Activated CD4-positive, alpha-beta T cell treated with anti-CD3 and anti-CD28 coated beads, Interleukin-2, amount 10 ng/mL, durations not matched to agents 7 days and 5 days (primary cell): ENCODE data around the gene TRPM3. TPM values are rescaled to one million over a fixed set of nuclear protein-coding genes. Genes with fewer than 3 reads are reported as not detected.

ENCODE experiments used
- CTCF ChIA-PET: fragments of 350-600 bp; sonication (Branson Sonifier 250); formaldehyde crosslinking; loops from one replicate; lab custom pipeline; 2021; ENCODE audit warnings: antibody characterized with exemption; lab: Charles Lee
- POLR2A ChIA-PET: fragments of 350-600 bp; sonication (Branson Sonifier 250); formaldehyde crosslinking; loops from one replicate; lab custom pipeline; 2021; ENCODE audit warnings: antibody characterized with exemption; lab: Charles Lee
- DNase-seq: peaks from one replicate; pipeline ENCODE4 v3.0.0-alpha.2; 2020
- H3K27ac Mint-ChIP-seq: one replicate; pipeline ENCODE4 v1.8.0; 2021; ENCODE audit warnings: mild to moderate bottlenecking, moderate library complexity, mixed read lengths
- H3K27me3 Mint-ChIP-seq: one replicate; pipeline ENCODE4 v1.8.0; 2021; ENCODE audit warnings: mixed read lengths
- H3K36me3 Mint-ChIP-seq: one replicate; pipeline ENCODE4 v1.8.0; 2021; ENCODE audit warnings: low read depth, mixed read lengths
- H3K4me1 Mint-ChIP-seq: one replicate; pipeline ENCODE4 v1.8.0; 2021; ENCODE audit warnings: mixed read lengths
- H3K4me3 Mint-ChIP-seq: one replicate; pipeline ENCODE4 v1.8.0; 2021; ENCODE audit warnings: mild to moderate bottlenecking, moderate library complexity, mixed read lengths
- H3K9me3 Mint-ChIP-seq: one replicate; pipeline ENCODE4 v1.8.0; 2021; ENCODE audit warnings: mixed read lengths
- total RNA-seq, 2 experiments: library from RNA; stranded (reverse); gene quantifications; one replicate each; pipeline ENCODE4 v1.2.3, GENCODE V29; 2021

The TRPM3 gene
- total RNA-seq, 2 experiments from 2014 or later: not detected

DNA sequence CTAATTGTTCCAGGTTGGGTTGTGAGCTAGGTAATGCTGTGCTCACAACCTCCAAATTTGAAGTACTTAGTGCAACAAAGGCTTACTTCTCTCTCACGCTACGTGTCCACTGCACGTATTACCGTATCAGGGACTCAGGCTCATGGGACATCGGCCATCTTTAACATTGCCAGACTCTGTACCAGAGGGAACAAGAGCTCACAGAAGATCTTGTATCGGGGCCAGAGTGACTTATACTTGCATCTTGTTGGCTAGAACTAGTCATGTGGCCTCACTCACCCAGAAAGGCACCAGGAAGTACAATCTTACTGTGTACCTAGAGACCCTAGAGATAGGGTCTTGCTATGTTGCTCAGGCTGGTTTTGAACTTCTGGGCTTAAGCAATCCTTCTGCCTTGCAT lies 625.9 kb downstream of the TRPM3 start:
- H3K4me1 Mint-ChIP-seq: peaks cover 39% of the 10 kb centered on the region
- H3K4me3 Mint-ChIP-seq: no peak overlapping the region
- peaks cover 3% of the 10 kb centered on the region for H3K9me3 Mint-ChIP-seq
- no peaks in the 10 kb centered on the region for H3K36me3 Mint-ChIP-seq
- DNase-seq: no peak
- no peak overlapping the region for H3K27ac Mint-ChIP-seq
- H3K27me3 Mint-ChIP-seq: no peaks in the 10 kb centered on the region
- ChIA-PET CTCF (interaction anchor here (0.6 to 2.4 kb wide), 3 partner anchors 10 to 1327 kb away, joined by 3 to 9 read pairs (median 4); no protein-coding TSS in a partner anchor), POLR2A (no interaction called here)

DNA sequence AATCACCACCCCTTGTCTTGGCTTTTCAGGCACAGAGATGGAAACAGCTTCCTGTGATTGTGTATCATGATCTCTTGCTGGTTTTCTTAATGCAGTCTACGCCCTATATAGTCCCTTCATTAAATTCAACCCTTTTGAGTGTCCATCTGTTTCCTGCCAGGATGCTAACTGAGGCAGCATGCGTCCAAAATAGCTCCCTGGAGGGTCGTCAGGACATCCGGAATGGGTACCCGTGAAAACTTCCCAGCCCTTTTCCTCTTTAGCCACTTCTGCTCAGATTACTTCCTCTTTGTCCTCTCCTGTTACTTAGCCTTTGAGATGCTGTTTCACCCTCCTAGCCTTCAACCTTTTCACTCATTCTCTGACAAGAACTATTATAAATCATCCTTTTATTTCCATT lies 627.2 kb downstream of the TRPM3 start:
- Mint-ChIP-seq H3K9me3 (peaks cover 3% of the 10 kb centered on the region), H3K27ac (no peak overlapping the region), H3K36me3 (no peaks in the 10 kb centered on the region), H3K4me1 (peaks cover 39% of the 10 kb centered on the region), H3K4me3 (no peak overlapping the region), H3K27me3 (no peaks in the 10 kb centered on the region)
- CTCF ChIA-PET: interaction anchor here (1.1 to 2.4 kb wide), 2 partner anchors 9 to 18 kb away, joined by 3 to 9 read pairs; no protein-coding TSS in a partner anchor
- POLR2A ChIA-PET: no interaction called here
- no peak for DNase-seq

DNA sequence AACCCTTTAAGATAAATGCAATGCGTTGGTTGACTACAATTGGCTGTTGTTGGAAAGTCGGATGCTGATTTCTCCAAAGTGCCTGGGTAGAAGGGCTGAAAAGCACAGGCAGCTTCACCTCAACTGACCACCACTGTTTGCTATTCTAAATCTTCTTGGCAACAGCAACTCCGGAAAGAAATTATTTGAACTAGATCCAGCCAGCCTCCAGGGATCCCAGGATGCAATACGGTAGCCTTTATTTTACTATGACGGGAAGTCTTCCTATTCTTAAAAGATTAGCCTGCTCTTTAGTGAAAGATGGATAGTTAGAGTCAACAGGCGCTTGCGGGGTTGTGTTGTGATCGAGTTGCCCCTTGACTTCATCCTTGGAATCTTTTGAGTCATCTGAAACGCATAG lies 628.4 kb downstream of the TRPM3 start:
- POLR2A ChIA-PET: no interaction called here
- Mint-ChIP-seq H3K9me3 (peaks cover 3% of the 10 kb centered on the region), H3K4me1 (peaks cover 39% of the 10 kb centered on the region)

DNA sequence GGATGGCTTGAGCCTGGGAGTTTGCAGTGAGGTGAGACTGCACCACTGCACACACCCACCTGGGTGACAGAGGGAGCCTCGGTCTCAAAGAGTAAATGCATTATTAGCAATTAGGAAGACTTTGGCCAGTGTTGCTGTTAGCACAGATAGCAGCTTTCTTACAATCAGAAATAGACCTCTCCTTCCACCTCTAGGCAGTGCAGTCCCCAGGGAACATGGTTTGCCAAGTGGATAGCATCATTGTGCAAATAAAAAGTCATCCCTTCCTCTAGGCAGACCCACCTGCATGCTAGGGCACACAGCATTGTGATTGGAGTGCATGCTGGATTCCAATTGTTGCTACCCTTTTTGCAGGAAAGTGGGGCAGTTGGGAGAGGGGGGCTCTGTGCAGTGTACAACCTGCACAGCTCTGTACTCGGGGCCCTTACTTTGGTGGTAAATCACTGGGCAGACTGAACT lies 629.1 kb downstream of the TRPM3 start:
- Mint-ChIP-seq H3K36me3 (no peaks in the 10 kb centered on the region), H3K4me3 (no peak overlapping the region), H3K27ac (peak overlapping the region; percentile 25), H3K9me3 (peaks cover 3% of the 10 kb centered on the region), H3K27me3 (no peaks in the 10 kb centered on the region), H3K4me1 (peaks cover 39% of the 10 kb centered on the region)
- DNase-seq: no peak
- ChIA-PET POLR2A (no interaction called here), CTCF (interaction anchor here (1.5 kb wide), 1 partner anchor 13 kb away, joined by 4 read pairs; no protein-coding TSS in a partner anchor)

More for the DNA sequence above, 628.4 kb downstream of the TRPM3 start:
- H3K27me3 Mint-ChIP-seq: no peaks in the 10 kb centered on the region
- H3K4me3 Mint-ChIP-seq: no peak overlapping the region
- H3K27ac Mint-ChIP-seq: no peak overlapping the region
- no peak for DNase-seq
- H3K36me3 Mint-ChIP-seq: no peaks in the 10 kb centered on the region
- CTCF ChIA-PET: no interaction called here

DNA sequence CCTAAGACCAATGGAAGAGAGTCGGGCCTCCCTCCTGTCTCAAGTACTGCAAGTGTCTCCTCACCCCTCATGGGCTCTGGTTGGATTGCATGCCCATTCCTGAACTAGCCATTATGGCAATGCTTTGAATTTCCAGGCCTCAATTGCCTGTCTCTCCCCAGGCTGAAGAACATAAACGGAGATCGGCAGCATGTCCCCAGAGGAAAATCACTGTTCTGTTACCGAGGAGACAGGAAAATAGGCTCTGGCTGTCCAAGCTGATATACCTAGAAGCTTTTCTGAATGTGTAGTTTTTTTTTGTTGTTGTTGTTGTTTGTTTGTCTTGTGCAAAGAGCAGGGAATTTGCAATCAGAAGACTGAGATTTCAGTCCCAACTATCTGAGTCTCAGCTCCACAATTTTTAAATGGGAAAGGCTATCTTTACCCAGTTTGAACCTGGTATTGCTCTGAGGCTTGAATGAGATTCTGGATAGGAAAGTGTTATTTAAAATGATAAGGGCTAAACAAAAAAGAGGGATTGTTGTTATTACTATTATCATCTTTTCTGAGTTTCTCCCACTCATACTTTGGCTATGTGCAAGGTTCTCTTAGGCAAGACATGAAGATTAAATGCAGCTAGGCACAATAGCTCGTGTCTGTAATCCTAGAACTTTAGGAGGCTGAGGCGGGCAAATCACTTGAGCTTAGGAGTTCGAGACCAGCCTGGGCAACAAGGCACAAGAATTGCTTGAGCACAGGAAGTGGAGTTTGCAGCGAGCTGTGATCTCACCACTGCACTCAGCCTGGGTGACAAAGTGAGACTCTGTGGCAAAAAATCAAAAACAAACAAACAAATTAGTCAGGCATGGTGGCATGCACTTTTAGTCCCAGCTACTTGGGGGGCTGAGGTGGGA lies 629.7 kb downstream of the TRPM3 start:
- peak overlapping the region; percentile 25 for H3K27ac Mint-ChIP-seq
- peaks cover 39% of the 10 kb centered on the region for H3K4me1 Mint-ChIP-seq
- ChIA-PET POLR2A (no interaction called here), CTCF (interaction anchor here (1.4 to 1.5 kb wide), 2 partner anchors 8 to 12 kb away, joined by 3 to 4 read pairs; no protein-coding TSS in a partner anchor)
- no peaks in the 10 kb centered on the region for H3K36me3 Mint-ChIP-seq
- no peak overlapping the region for H3K4me3 Mint-ChIP-seq
- peak; percentile 19 for DNase-seq
- H3K9me3 Mint-ChIP-seq: peaks cover 3% of the 10 kb centered on the region
- H3K27me3 Mint-ChIP-seq: no peaks in the 10 kb centered on the region

DNA sequence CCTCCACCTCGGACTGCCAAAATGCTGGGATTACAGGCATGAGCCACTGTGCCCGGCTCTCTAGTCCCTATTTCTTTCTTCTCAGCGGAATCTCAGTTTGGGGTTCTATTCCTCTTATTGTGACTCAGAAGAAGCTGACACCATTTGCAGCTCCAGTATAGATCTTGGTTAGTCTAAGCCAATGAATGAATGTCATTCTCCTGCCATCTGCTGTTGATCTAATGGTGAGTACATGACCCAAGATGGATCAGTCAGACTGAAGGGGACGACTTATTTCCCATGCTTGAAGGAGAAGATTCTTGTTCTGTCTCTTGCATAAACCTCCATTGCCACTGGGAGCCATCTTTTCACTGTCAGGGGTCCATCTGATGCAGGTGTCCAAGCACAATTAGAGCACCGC lies 630.9 kb downstream of the TRPM3 start:
- Mint-ChIP-seq H3K27me3 (no peaks in the 10 kb centered on the region), H3K4me1 (peaks cover 33% of the 10 kb centered on the region), H3K36me3 (no peaks in the 10 kb centered on the region), H3K27ac (no peak overlapping the region), H3K9me3 (peaks cover 2% of the 10 kb centered on the region), H3K4me3 (no peak overlapping the region)
- no peak for DNase-seq
- POLR2A ChIA-PET: no interaction called here
- CTCF ChIA-PET: interaction anchor here (0.6 to 1.4 kb wide), 2 partner anchors 10 to 89 kb away, joined by 3 to 5 read pairs; no protein-coding TSS in a partner anchor

DNA sequence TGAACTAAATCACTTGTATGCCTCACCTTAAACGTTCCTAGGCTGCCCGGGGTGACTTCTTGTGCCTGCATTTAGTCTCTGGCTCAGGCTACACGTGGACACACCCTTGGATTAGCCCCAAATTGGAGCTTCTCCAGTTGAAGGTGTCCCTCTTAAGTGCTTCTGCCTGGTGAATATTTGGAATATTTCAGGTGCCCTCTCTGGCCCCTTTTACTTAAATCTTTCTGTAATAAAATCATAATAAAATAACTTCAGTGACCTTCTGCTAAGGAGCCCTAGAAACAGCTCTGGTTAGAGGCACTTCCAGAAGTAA lies 632.7 kb downstream of the TRPM3 start:
- ChIA-PET POLR2A (no interaction called here), CTCF (interaction anchor here (1.0 to 1.7 kb wide), 3 partner anchors 9 to 61 kb away, joined by 4 to 5 read pairs (median 4); no protein-coding TSS in a partner anchor)
- Mint-ChIP-seq H3K27ac (no peak overlapping the region), H3K9me3 (no peaks in the 10 kb centered on the region), H3K27me3 (no peaks in the 10 kb centered on the region), H3K36me3 (no peaks in the 10 kb centered on the region), H3K4me3 (no peak overlapping the region), H3K4me1 (peaks cover 17% of the 10 kb centered on the region)
- no peak for DNase-seq

DNA sequence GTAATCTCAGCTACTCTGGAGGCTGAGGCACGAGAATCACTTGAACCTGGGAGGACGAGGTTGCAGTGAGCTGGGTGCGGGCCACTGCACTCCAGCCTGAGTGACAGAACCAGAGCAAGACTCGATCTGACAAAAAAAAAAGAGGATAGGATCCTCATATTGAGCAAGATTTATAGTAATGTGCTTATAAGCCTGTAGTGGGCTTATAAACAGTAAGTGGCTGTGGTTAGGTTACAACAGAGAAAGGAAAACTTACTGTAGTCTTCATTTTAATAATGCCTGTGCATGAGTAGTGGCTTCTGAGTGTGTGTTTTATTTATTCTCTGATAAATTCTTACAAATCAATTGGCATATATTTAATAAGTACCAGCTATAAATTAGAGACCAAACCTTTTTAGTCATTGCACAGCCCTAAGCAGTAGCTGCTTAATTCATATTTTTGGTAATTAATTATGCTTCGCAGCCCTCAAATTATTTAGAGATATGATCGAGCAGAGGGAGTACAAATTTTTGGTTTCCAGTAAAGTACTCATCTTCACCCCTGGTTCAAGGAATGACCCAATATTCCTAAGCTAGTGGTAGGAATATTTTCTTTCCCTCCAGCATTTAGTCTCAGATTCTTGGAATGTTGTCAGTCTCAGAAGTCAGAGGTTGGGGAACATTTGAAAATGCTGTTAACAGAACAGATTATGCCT lies 633.2 kb downstream of the TRPM3 start:
- no peak for DNase-seq
- Mint-ChIP-seq H3K4me1 (peaks cover 16% of the 10 kb centered on the region), H3K27ac (no peak overlapping the region), H3K27me3 (no peaks in the 10 kb centered on the region), H3K36me3 (no peaks in the 10 kb centered on the region), H3K9me3 (no peaks in the 10 kb centered on the region), H3K4me3 (no peak overlapping the region)
- ChIA-PET CTCF (interaction anchor here (1.0 to 1.7 kb wide), 3 partner anchors 9 to 61 kb away, joined by 4 to 5 read pairs (median 4); no protein-coding TSS in a partner anchor), POLR2A (no interaction called here)

DNA sequence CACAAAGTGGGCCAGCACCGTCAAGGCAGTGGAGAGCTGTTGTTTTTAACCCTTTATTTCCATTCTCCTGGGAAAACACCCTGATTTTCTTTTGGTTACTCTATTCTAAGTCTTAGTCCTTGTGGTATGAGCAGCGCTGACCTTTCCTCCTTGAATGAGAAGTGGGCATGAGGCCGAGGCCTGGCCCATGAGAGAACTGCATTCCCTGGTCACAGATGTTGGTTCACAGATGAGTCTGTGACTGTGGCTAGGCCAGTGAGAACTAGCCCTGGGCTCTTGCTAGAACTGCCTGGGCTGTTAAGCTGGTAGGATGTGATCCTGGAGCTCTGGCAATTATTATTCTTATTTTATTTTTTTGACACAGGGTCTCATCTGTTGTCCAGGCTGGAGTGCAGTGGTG lies 635.3 kb downstream of the TRPM3 start:
- Mint-ChIP-seq H3K4me3 (no peak overlapping the region), H3K4me1 (no peaks in the 10 kb centered on the region), H3K36me3 (no peaks in the 10 kb centered on the region), H3K9me3 (no peaks in the 10 kb centered on the region), H3K27me3 (no peaks in the 10 kb centered on the region), H3K27ac (no peak overlapping the region)
- POLR2A ChIA-PET: no interaction called here
- DNase-seq: no peak
- CTCF ChIA-PET: interaction anchor here (0.5 to 2.1 kb wide), 6 partner anchors 9 to 1811 kb away, joined by 3 to 9 read pairs (median 4); no protein-coding TSS in a partner anchor

DNA sequence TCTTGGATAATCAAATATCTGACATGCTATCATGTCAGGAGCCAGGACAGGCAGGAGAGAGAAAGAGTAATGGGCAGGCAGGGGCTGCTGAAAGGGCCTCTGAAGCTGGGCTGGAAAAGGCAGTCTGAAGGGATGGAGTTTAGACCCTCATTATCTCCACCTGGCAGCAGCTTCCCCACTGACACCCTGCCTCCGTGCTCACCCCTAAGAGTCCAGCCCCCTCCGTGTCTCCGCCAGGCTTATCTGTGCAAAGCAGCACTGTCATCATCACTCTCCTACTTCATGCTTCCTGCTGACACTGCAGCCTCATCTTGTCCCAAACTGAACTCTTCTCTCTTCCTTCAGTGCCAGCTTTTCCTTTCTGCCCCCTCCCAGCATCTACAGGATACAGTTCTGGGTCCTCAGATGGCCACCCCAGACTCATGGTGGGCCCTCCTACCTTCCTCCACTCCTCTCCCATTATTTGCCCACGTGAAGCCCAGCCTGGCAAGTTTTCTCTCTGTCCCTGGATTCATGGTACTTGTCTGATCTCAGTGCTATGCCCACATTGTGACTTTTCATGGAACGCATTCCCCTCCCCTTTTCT lies 636.1 kb downstream of the TRPM3 start:
- POLR2A ChIA-PET: no interaction called here
- H3K27ac Mint-ChIP-seq: no peak overlapping the region
- H3K36me3 Mint-ChIP-seq: no peaks in the 10 kb centered on the region
- no peak for DNase-seq
- H3K27me3 Mint-ChIP-seq: no peaks in the 10 kb centered on the region
- CTCF ChIA-PET: interaction anchor here (1.3 to 2.1 kb wide), 3 partner anchors 10 to 15 kb away, joined by 4 to 9 read pairs (median 8); no protein-coding TSS in a partner anchor
- no peaks in the 10 kb centered on the region for H3K9me3 Mint-ChIP-seq
- H3K4me1 Mint-ChIP-seq: no peaks in the 10 kb centered on the region
- no peak overlapping the region for H3K4me3 Mint-ChIP-seq

DNA sequence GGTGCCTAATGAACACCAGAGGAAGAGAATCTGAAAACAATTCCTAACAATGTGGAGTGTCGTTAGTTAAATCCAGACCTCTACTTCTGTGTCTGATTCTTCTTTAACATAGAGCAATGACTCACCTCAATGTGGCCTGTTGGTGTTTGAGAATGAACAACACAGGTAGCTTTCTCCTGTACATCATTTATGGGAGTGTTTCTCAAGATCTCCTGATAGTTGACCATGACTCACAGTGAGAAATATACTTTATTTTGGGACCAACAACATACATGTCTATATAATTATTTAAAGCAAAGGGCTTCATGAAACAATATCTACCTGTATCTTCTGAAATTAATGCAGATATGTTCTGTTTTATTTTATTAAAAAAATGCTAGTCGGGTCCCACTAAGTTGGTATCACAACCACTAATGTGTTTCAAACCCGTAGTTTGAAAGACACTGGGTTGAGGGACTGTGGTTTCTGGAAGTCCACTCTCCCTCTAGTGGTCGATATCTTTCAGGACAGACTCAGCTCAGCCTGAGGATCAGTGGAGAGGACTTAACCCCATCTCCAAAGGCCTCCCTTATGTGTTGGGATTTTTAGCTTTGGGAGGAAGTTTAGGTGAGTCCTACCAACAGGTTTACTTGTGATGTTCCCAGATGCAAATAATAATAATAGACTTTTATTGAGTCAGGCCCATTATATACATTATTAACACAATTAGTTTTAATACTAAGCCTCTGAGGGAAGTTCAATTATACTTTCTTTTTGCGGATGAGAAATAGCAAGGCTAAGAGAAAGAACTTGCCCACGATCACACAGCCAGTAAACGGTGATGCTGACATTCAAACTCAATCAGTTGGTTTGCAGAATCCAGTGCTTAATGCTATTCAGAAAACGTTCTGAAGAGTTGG lies 636.9 kb downstream of the TRPM3 start:
- H3K27me3 Mint-ChIP-seq: no peaks in the 10 kb centered on the region
- POLR2A ChIA-PET: no interaction called here
- no peaks in the 10 kb centered on the region for H3K9me3 Mint-ChIP-seq

More for the DNA sequence above, 636.9 kb downstream of the TRPM3 start:
- H3K36me3 Mint-ChIP-seq: no peaks in the 10 kb centered on the region
- H3K4me1 Mint-ChIP-seq: no peaks in the 10 kb centered on the region
- H3K4me3 Mint-ChIP-seq: no peak overlapping the region
- CTCF ChIA-PET: interaction anchor here (0.6 to 2.1 kb wide), 3 partner anchors 11 to 16 kb away, joined by 4 to 9 read pairs (median 4); no protein-coding TSS in a partner anchor
- DNase-seq: peak; percentile 10
- no peak overlapping the region for H3K27ac Mint-ChIP-seq
